Vagina (tissue), 2 donors: ENCODE data around the gene BMERB1. TPM values are rescaled to one million over a fixed set of nuclear protein-coding genes. Genes with fewer than 3 reads are reported as not detected.
A peak's percentile ranks its signal among the peaks of the same experiment; 100 is the strongest.
"Not testable (repeated sequence)": the region's sequence is repeated elsewhere in the genome, so short reads cannot be mapped to it uniquely, and the experiment has no call there.

Experiments
- DNase-seq, 2 donors: peaks; one replicate each; pipeline ENCODE4 v3.0.0-alpha.2; 2017; ENCODE audit errors: extremely low spot score in 2 of 2
- H3K27ac ChIP-seq: fragments of 200-600 bp; sonication (generic); one replicate; pipeline ENCODE4 v1.5.1; 2019
- H3K27me3 ChIP-seq: fragments of 200-600 bp; sonication (generic); one replicate; pipeline ENCODE4 v1.5.1; 2019
- H3K36me3 ChIP-seq, 2 donors: fragments of 200-600 bp; sonication (generic); one replicate each; pipeline ENCODE4 v1.5.1; 2017 to 2019
- H3K4me1 ChIP-seq: fragments of 200-600 bp; sonication (generic); one replicate; pipeline ENCODE4 v1.5.1; 2019
- H3K4me3 ChIP-seq, 2 donors: fragments of 200-600 bp; sonication (generic); 1 replicate in 1 of 2; 2 replicates in 1 of 2; pipeline ENCODE4 v1.5.1; 2016 to 2019
- H3K9me3 ChIP-seq: fragments of 200-600 bp; sonication (generic); one replicate; pipeline ENCODE4 v1.5.1; 2019
- CTCF ChIP-seq, 3 experiments: fragments of 450-650 bp in 2 of 3; fragments of 200-600 bp in 1 of 3; sonication (generic) in 1 of 3; IDR thresholded peaks; one replicate each; pipeline ENCODE4 v1.5.1; 2017 to 2019; ENCODE audit warnings: antibody characterized with exemption in 3 of 3, mild to moderate bottlenecking in 2 of 3, moderate library complexity in 2 of 3
- POLR2A ChIP-seq, 2 donors: fragments of 450-650 bp; IDR thresholded peaks; one replicate each; pipeline ENCODE4 v1.6.1; 2017; ENCODE audit warnings: antibody characterized with exemption in 2 of 2, mild to moderate bottlenecking in 2 of 2, moderate library complexity in 2 of 2
- POLR2AphosphoS5 ChIP-seq, 2 donors: sonication (generic); formaldehyde crosslinking; IDR thresholded peaks; one replicate each; pipeline ENCODE4 v1.9.0; 2017; ENCODE audit warnings: antibody characterized with exemption in 2 of 2, mild to moderate bottlenecking in 2 of 2, low read depth in 1 of 2; ENCODE audit not compliant: insufficient read depth in 1 of 2
- intact Hi-C: fragments of 100-400 bp; cut with DNase I; formaldehyde crosslinking; loops from one replicate; pipeline ENCODE4 v1.15.1; 2023
- total RNA-seq: library from RNA; depleted of rRNA; stranded (reverse); fragments of >200 nt; gene quantifications from one replicate; pipeline ENCODE4 v1.2.3, GENCODE V29; 2016

BMERB1 gene
- total RNA-seq, 1 donor from 2014 or later, result 46.9 TPM

- Histone ChIP-seq H3K27me3 (no peaks in the 10 kb centered on the region), H3K36me3 (no peaks in the 10 kb centered on the region), H3K27ac (no peak overlapping the region), H3K9me3 (peaks cover 5% of the 10 kb centered on the region), H3K4me1 (no peaks in the 10 kb centered on the region), H3K4me3 (no peak overlapping the region)
- TF ChIP-seq CTCF (IDR thresholded peaks at IDR 0.05) (no peak), POLR2A (IDR thresholded peaks at IDR 0.05) (no peak), POLR2AphosphoS5 (IDR thresholded peaks at IDR 0.05; ENCODE audit: insufficient read depth in 1 of 2, low read depth in 1 of 2) (no peak)
- intact Hi-C loops, result no loop called here
- DNase-seq, result no peak
These were observed 32.7 kb downstream of the BMERB1 start for GRCh38 chr16:15466886-15467781.

- DNase-seq, H3K36me3 ChIP-seq, H3K27ac ChIP-seq, intact Hi-C loops, H3K9me3 ChIP-seq, H3K4me1 ChIP-seq, H3K27me3 ChIP-seq, H3K4me3 ChIP-seq: not testable (repeated sequence)
These were observed 42.6 kb downstream of the BMERB1 start for GRCh38 chr16:15476971-15477370.

GRCh38 chr16:15477802-15478201 lies 43.4 kb downstream of the BMERB1 start:
- Histone ChIP-seq H3K4me1 (no peaks in the 10 kb centered on the region), H3K9me3 (no peaks in the 10 kb centered on the region), H3K27ac (no peak overlapping the region), H3K27me3 (no peaks in the 10 kb centered on the region), H3K4me3 (no peak overlapping the region), H3K36me3 (no peaks in the 10 kb centered on the region)
- DNase-seq, result no peak
- intact Hi-C loops, result no loop called here
- TF ChIP-seq CTCF (IDR thresholded peaks at IDR 0.05) (no peak), POLR2A (IDR thresholded peaks at IDR 0.05) (no peak), POLR2AphosphoS5 (IDR thresholded peaks at IDR 0.05; ENCODE audit: insufficient read depth in 1 of 2, low read depth in 1 of 2) (no peak)

- intact Hi-C loops, result no loop called here
- no peak overlapping the region for H3K4me3 ChIP-seq
- no peaks in the 10 kb centered on the region for H3K9me3 ChIP-seq
- peak overlapping the region; percentile 34 for H3K27ac ChIP-seq
- H3K36me3 ChIP-seq, result no peaks in the 10 kb centered on the region
- H3K4me1 ChIP-seq, result no peaks in the 10 kb centered on the region
- DNase-seq, result peak in 1 of 2 donors; percentile 93
- H3K27me3 ChIP-seq, result no peaks in the 10 kb centered on the region
- TF ChIP-seq POLR2A (IDR thresholded peaks at IDR 0.05), result no peak
- no peak for TF ChIP-seq CTCF (IDR thresholded peaks at IDR 0.05)
- TF ChIP-seq POLR2AphosphoS5 (IDR thresholded peaks at IDR 0.05; ENCODE audit: insufficient read depth in 1 of 2, low read depth in 1 of 2), result peak; percentile 45 to 74
These were observed 47.8 kb downstream of the BMERB1 start for GRCh38 chr16:15482068-15482747.

- H3K27me3 ChIP-seq, result no peaks in the 10 kb centered on the region
- intact Hi-C loops, result no loop called here
- no peak for DNase-seq
- peak overlapping the region; percentile 34 for H3K27ac ChIP-seq
- TF ChIP-seq POLR2A (IDR thresholded peaks at IDR 0.05) (no peak), POLR2AphosphoS5 (IDR thresholded peaks at IDR 0.05; ENCODE audit: insufficient read depth in 1 of 2, low read depth in 1 of 2) (no peak), CTCF (IDR thresholded peaks at IDR 0.05) (no peak)
- no peaks in the 10 kb centered on the region for H3K4me1 ChIP-seq
- H3K9me3 ChIP-seq, result no peaks in the 10 kb centered on the region
- H3K36me3 ChIP-seq, result no peaks in the 10 kb centered on the region
- no peak overlapping the region for H3K4me3 ChIP-seq
These were observed 48.4 kb downstream of the BMERB1 start for GRCh38 chr16:15482748-15483298.
